K562 (cell line): ENCODE measurements around the gene PPP1R14B. TPM values are rescaled to one million over a fixed set of nuclear protein-coding genes. Genes with fewer than 3 reads are reported as not detected.

Experiments
- ELF4 ChIP-seq: fragments of 450-650 bp; formaldehyde crosslinking; IDR thresholded peaks from 2 replicates; pipeline ENCODE4 v1.4.0; 2022; ENCODE audit warnings: missing genetic modification characterization
- GABPB1 ChIP-seq: sonication (generic); formaldehyde crosslinking; IDR thresholded peaks from 2 replicates; pipeline ENCODE4 v1.8.0; 2022; ENCODE audit warnings: mild to moderate bottlenecking, missing genetic modification reagents
- KAT2B ChIP-seq: IDR thresholded peaks from one replicate; pipeline ENCODE4 v1.6.1; 2012; ENCODE audit warnings: low read depth, mild to moderate bottlenecking, control low read depth, inconsistent platforms, low read length, moderate library complexity
- NBN ChIP-seq: fragments of 450-650 bp; IDR thresholded peaks from 2 replicates; pipeline ENCODE4 v1.6.1; 2016; ENCODE audit warnings: low read depth, mild to moderate bottlenecking
- RFX1 ChIP-seq: fragments of 450-650 bp; IDR thresholded peaks from 2 replicates; pipeline ENCODE4 v1.6.1; 2016; ENCODE audit warnings: mild to moderate bottlenecking, moderate library complexity
- THRB ChIP-seq: fragments of 450-650 bp; formaldehyde crosslinking; conservative IDR thresholded peaks from 2 replicates; pipeline ENCODE4 v1.4.0; 2022; ENCODE audit warnings: mild to moderate bottlenecking, missing genetic modification characterization
- TRIM25 ChIP-seq: fragments of 450-650 bp; IDR thresholded peaks from 2 replicates; pipeline ENCODE4 v1.7.0; 2016; ENCODE audit warnings: borderline replicate concordance
- ZBTB12 ChIP-seq: fragments of 250-450 bp; sonication (Bioruptor Pico); IDR thresholded peaks from 2 replicates; pipeline ENCODE4 v1.4.0; 2020
- ZC3H4 ChIP-seq: sonication (generic); formaldehyde crosslinking; IDR thresholded peaks from 2 replicates; pipeline ENCODE4 v1.9.0; 2021; ENCODE audit warnings: missing genetic modification reagents, borderline replicate concordance
- ZNF124 ChIP-seq: sonication (generic); formaldehyde crosslinking; IDR thresholded peaks from 2 replicates; pipeline ENCODE4 v1.8.1; 2022; ENCODE audit warnings: missing genetic modification reagents
- ZNF253 ChIP-seq: fragments of 250-450 bp; sonication (Bioruptor Pico); conservative IDR thresholded peaks from 2 replicates; pipeline ENCODE4 v1.6.1; 2021; ENCODE audit warnings: mild to moderate bottlenecking
- ZNF347 ChIP-seq: fragments of 450-650 bp; formaldehyde crosslinking; IDR thresholded peaks from 2 replicates; pipeline ENCODE4 v1.4.0; 2020; ENCODE audit warnings: low read depth, mild to moderate bottlenecking, moderate library complexity
- ZNF586 ChIP-seq: fragments of 450-650 bp; formaldehyde crosslinking; conservative IDR thresholded peaks from 2 replicates; pipeline ENCODE4 v1.4.0; 2020; ENCODE audit warnings: mild to moderate bottlenecking, moderate library complexity
- ZSCAN32 ChIP-seq: fragments of 450-650 bp; formaldehyde crosslinking; IDR thresholded peaks from 2 replicates; pipeline ENCODE4 v1.4.0; 2020; ENCODE audit warnings: mild to moderate bottlenecking, moderate library complexity
- polyA plus RNA-seq, 8 experiments: library from polyadenylated mRNA; depleted of rRNA in 4 of 8; stranded (reverse) in 5 of 8; unstranded in 3 of 8; fragments of >200 nt; fragmentation: Nextera tagmentation in 2 of 8; fragmentation: Illumina TruSeq in 1 of 8; extraction: Ambion mirVana in 2 of 8; extraction: Trizol in 1 of 8; gene quantifications; 2 replicates each; pipeline versions ENCODE4 v1.2.1 to v1.2.3, GENCODE V29; 2011 to 2014; ENCODE audit warnings: inconsistent platforms in 1 of 8, missing spikeins in 1 of 8
- total RNA-seq, 7 experiments: library from RNA; depleted of rRNA in 6 of 7; stranded (reverse); fragments of >200 nt in 6 of 7; fragmentation: Illumina TruSeq in 2 of 7; extraction: Trizol in 2 of 7; gene quantifications; 2 replicates each; pipeline versions ENCODE4 v1.2.1 to v1.2.3, GENCODE V29; 2011 to 2021; ENCODE audit warnings: low replicate concordance in 1 of 7
- TF ChIP-seq, protein P1 (sequence below): fragments of 450-650 bp; conservative IDR thresholded peaks from 2 replicates; pipeline ENCODE4 v1.6.1; 2016; ENCODE audit warnings: missing genetic modification characterization, low read depth, mild to moderate bottlenecking, control low read depth, missing compliant biosample characterization
- TF ChIP-seq, protein P2 (sequence below): fragments of 450-650 bp; IDR thresholded peaks from 2 replicates; pipeline ENCODE4 v1.6.1; 2016; ENCODE audit warnings: antibody characterized with exemption

The PPP1R14B gene
- total and polyA plus RNA-seq, 9 of the 15 experiments (the other 6 are each of a cell fraction or from before 2014, with no cell fraction given) = 7.7 to 566 (median 212) TPM

DNA sequence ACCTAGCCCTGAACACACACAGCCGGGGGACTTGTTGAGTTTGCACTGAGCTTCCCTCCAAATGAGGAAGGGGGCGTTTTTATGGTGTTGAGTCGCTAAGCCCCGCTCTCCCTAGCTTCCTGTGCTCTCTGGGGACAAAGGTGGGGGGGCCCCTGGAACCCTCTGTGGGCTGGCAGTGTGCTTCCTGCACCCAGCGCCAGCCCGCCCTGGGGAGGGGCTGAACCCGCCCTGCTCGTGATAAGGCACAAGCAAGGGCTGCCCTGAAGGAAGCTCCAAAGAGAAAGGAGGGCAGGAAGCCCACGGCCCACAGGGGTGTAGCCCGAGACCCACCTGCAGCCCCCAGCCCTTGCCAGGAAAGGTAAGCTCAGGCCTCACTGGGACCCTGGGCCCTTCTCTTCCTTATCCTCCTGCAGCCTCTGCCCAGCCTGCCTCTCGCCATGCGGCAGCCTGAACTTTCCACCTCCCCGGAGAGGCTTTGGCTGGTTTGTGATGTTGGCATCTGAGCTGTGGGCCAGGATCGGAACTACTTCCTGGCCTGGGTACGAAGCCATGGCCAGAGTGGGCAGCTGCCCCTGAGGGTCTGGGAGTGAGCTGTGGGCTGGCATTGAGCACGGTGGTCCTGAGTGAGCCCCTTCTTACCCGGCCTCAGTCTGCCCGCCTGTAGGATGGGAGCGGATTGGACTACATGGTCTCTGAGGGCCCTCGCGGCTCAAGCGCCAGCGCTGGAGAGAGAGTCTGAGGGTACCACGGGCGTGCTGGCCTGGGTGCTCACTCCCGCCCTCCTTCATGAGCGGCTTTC lies 40.1 kb downstream of the PPP1R14B start, which contains the start of gene FERMT3 (continued):
- TF ChIP-seq TRIM25 = no peak
- TF ChIP-seq ZSCAN32 (CRISPR knock-in tag) = 0 out of 2 replicates have a peak, but pooled peaks have one; percentile 8
- TF ChIP-seq ZNF253 (CRISPR knock-in tag) = no peak
- TF ChIP-seq NBN = no peak
- TF ChIP-seq ZC3H4 (CRISPR knock-in tag) = peak; percentile 61; the same call in 1 of the 2 replicates
- TF ChIP-seq GABPB1 (CRISPR knock-in tag) = peak; percentile 34; the same call in 1 of the 2 replicates
- TF ChIP-seq, protein P1, sequence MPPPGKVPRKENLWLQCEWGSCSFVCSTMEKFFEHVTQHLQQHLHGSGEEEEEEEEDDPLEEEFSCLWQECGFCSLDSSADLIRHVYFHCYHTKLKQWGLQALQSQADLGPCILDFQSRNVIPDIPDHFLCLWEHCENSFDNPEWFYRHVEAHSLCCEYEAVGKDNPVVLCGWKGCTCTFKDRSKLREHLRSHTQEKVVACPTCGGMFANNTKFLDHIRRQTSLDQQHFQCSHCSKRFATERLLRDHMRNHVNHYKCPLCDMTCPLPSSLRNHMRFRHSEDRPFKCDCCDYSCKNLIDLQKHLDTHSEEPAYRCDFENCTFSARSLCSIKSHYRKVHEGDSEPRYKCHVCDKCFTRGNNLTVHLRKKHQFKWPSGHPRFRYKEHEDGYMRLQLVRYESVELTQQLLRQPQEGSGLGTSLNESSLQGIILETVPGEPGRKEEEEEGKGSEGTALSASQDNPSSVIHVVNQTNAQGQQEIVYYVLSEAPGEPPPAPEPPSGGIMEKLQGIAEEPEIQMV (tag) = 0 out of 2 replicates have a peak, but pooled peaks have one; percentile 21
- TF ChIP-seq KAT2B = no peak
- TF ChIP-seq ZNF124 (CRISPR knock-in tag) = no peak
- TF ChIP-seq ZBTB12 = peak; percentile 35; the same call in 1 of the 2 replicates
- TF ChIP-seq ELF4 (CRISPR knock-in tag) = 0 out of 2 replicates have a peak, but pooled peaks have one; percentile 16
- no peak for TF ChIP-seq ZNF586 (CRISPR knock-in tag)
- TF ChIP-seq, protein P2, sequence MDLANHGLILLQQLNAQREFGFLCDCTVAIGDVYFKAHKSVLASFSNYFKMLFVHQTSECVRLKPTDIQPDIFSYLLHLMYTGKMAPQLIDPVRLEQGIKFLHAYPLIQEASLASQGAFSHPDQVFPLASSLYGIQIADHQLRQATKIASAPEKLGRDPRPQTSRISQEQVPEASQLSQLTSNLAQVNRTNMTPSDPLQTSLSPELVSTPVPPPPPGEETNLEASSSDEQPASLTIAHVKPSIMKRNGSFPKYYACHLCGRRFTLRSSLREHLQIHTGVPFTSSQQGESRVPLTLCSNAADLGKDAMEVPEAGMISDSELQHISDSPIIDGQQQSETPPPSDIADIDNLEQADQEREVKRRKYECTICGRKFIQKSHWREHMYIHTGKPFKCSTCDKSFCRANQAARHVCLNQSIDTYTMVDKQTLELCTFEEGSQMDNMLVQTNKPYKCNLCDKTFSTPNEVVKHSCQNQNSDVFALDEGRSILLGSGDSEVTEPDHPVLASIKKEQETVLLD = no peak; the same call in 1 of the 2 replicates
- peak; percentile 29; the same call in 1 of the 2 replicates for TF ChIP-seq THRB (CRISPR knock-in tag)
- no peak for TF ChIP-seq RFX1
- no peak for TF ChIP-seq ZNF347 (CRISPR knock-in tag)
